Fibroblast of lung (primary cell): ENCODE measurements around the gene MAT1A. TPM values are rescaled to one million over a fixed set of nuclear protein-coding genes. Genes with fewer than 3 reads are reported as not detected.

Experiments used
- DNase-seq, 2 donors: peaks; one replicate each; pipeline versions ENCODE4 v3.0.0 to v3.0.0-alpha.2; 2010; ENCODE audit warnings: low read depth in 2 of 2
- H2AFZ ChIP-seq: 2 replicates; pipeline ENCODE4 v1.5.1; 2012; ENCODE audit warnings: low read length, control low read depth, inconsistent platforms
- H3K27ac ChIP-seq: 2 replicates; pipeline ENCODE4 v1.5.1; 2011; ENCODE audit warnings: low read length, control low read depth; ENCODE audit not compliant: insufficient read depth
- H3K27me3 ChIP-seq: 2 replicates; pipeline ENCODE4 v1.5.1; 2011; ENCODE audit warnings: mild to moderate bottlenecking, low read length; ENCODE audit not compliant: control insufficient read depth, insufficient read depth
- H3K36me3 ChIP-seq: 2 replicates; pipeline ENCODE4 v1.5.1; 2011; ENCODE audit warnings: low read length; ENCODE audit not compliant: control insufficient read depth, insufficient read depth
- H3K4me1 ChIP-seq: 2 replicates; pipeline ENCODE4 v1.5.1; 2011; ENCODE audit warnings: low read length; ENCODE audit not compliant: control insufficient read depth, insufficient read depth; ENCODE audit errors: extremely low read depth
- H3K4me2 ChIP-seq: 2 replicates; pipeline ENCODE4 v1.5.1; 2011; ENCODE audit warnings: low read length, control low read depth; ENCODE audit not compliant: insufficient read depth; ENCODE audit errors: extremely low read depth
- H3K4me3 ChIP-seq, 4 experiments: fragments of 200-600 bp in 1 of 4; sonication (generic) in 1 of 4; replicated peaks in 1 of 4; 2 replicates each; pipeline ENCODE4 v1.5.1; 2011 to 2016; ENCODE audit warnings: low read length in 4 of 4, low read depth in 3 of 4, mild to moderate bottlenecking in 3 of 4, control low read depth in 2 of 4, inconsistent platforms in 1 of 4, mixed read lengths in 1 of 4; ENCODE audit not compliant: insufficient read depth in 1 of 4; ENCODE audit errors: control extremely low read depth in 1 of 4
- H3K79me2 ChIP-seq: 2 replicates; pipeline ENCODE4 v1.5.1; 2012; ENCODE audit warnings: mild to moderate bottlenecking, low read length, inconsistent platforms; ENCODE audit not compliant: control insufficient read depth, insufficient read depth
- H3K9ac ChIP-seq: 2 replicates; pipeline ENCODE4 v1.5.1; 2011; ENCODE audit warnings: mild to moderate bottlenecking, low read length, control low read depth; ENCODE audit not compliant: insufficient read depth
- H3K9me3 ChIP-seq: 2 replicates; pipeline ENCODE4 v1.5.1; 2012; ENCODE audit warnings: low read depth, low read length; ENCODE audit not compliant: control insufficient read depth, insufficient read depth
- H4K20me1 ChIP-seq: 2 replicates; pipeline ENCODE4 v1.5.1; 2011; ENCODE audit warnings: low read length; ENCODE audit not compliant: control insufficient read depth, insufficient read depth; ENCODE audit errors: extremely low read depth
- CTCF ChIP-seq, 2 donors: IDR thresholded peaks in 1 of 2; conservative IDR thresholded peaks in 1 of 2; 1 replicate in 1 of 2; 2 replicates in 1 of 2; pipeline ENCODE4 v1.5.1; 2011 to 2012; ENCODE audit warnings: low read length in 2 of 2, control low read depth in 1 of 2, inconsistent platforms in 1 of 2, low read depth in 1 of 2, mild to moderate bottlenecking in 1 of 2
- EZH2 ChIP-seq: IDR thresholded peaks from 2 replicates; pipeline ENCODE4 v1.5.1; 2012; ENCODE audit warnings: low read length, control low read depth, mild to moderate bottlenecking; ENCODE audit errors: missing control alignments
- polyA minus RNA-seq: library from RNA; depleted of rRNA, polyadenylated mRNA; stranded (reverse); fragments of >200 nt; gene quantifications from 2 replicates; pipeline ENCODE4 v1.2.3, GENCODE V29; 2011; ENCODE audit warnings: low replicate concordance
- polyA plus RNA-seq, 2 donors: library from polyadenylated mRNA; depleted of rRNA in 1 of 2; stranded (reverse) in 1 of 2; unstranded in 1 of 2; fragments of >200 nt; gene quantifications; 2 replicates each; pipeline ENCODE4 v1.2.1, GENCODE V29; 2011 to 2012; ENCODE audit warnings: missing spikeins in 1 of 2
- total RNA-seq: library from RNA; depleted of rRNA; stranded (reverse); fragments of >200 nt; gene quantifications from 2 replicates; pipeline ENCODE4 v1.2.1, GENCODE V29; 2014

The MAT1A gene
- total RNA-seq (not detected in 2 replicates), polyA plus RNA-seq (not detected in 2 replicates), polyA minus RNA-seq (not detected in 2 replicates)
- not detected in 2 replicates for polyA plus RNA-seq (2012)

GRCh38 chr10:80289451-80290287 lies at the start of gene MAT1A:
MAT1A (minus strand) TSS chr10:80289658; CDS start chr10:80289423, 235 bp downstream.
- DNase-seq: peak in 1 of 2 donors; percentile 13
- no peak within 1 kb of the TSS for H3K4me2 ChIP-seq
- H3K27me3 ChIP-seq: no peaks in the 10 kb centered on the region
- no peak within 1 kb of the TSS for H3K9ac ChIP-seq
- no peaks in the 10 kb centered on the region for H3K9me3 ChIP-seq
- no peaks in the 10 kb centered on the region for H4K20me1 ChIP-seq
- TF ChIP-seq CTCF (conservative IDR thresholded peaks at IDR 0.05 in 1 of 2, IDR thresholded peaks at IDR 0.05 in 1 of 2; ENCODE audit: low read depth in 1 of 2, low read length in 2 of 2): peak; percentile 5 to 10
- TF ChIP-seq EZH2: no peak
- no peaks in the 10 kb centered on the region for H3K36me3 ChIP-seq
- no peaks in the 10 kb centered on the region for H3K79me2 ChIP-seq
- no peak within 1 kb of the TSS for H3K27ac ChIP-seq
- no peaks in the 10 kb centered on the region for H3K4me1 ChIP-seq
- H3K4me3 ChIP-seq: no peak within 1 kb of the TSS
- no peak within 1 kb of the TSS for H2AFZ ChIP-seq

GRCh38 chr10:80333983-80334382 lies 44.5 kb upstream of the MAT1A start:
- Histone ChIP-seq H3K27ac (no peak overlapping the region), H3K79me2 (no peaks in the 10 kb centered on the region), H3K4me3 (no peak overlapping the region), H3K4me2 (no peak overlapping the region), H4K20me1 (no peaks in the 10 kb centered on the region), H3K9me3 (no peaks in the 10 kb centered on the region), H3K27me3 (no peaks in the 10 kb centered on the region), H3K9ac (no peak overlapping the region), H3K4me1 (no peaks in the 10 kb centered on the region), H2AFZ (no peak overlapping the region), H3K36me3 (no peaks in the 10 kb centered on the region)
- TF ChIP-seq CTCF (conservative IDR thresholded peaks at IDR 0.05 in 1 of 2, IDR thresholded peaks at IDR 0.05 in 1 of 2; ENCODE audit: low read depth in 1 of 2, low read length in 2 of 2) (no peak), EZH2 (no peak)
- no peak for DNase-seq

- Histone ChIP-seq H3K27me3 (no peaks in the 10 kb centered on the region), H3K4me1 (no peaks in the 10 kb centered on the region), H3K4me2 (no peak overlapping the region), H3K27ac (no peak overlapping the region), H3K4me3 (no peak overlapping the region), H3K36me3 (no peaks in the 10 kb centered on the region), H2AFZ (no peak overlapping the region), H4K20me1 (no peaks in the 10 kb centered on the region), H3K9me3 (no peaks in the 10 kb centered on the region), H3K9ac (no peak overlapping the region), H3K79me2 (no peaks in the 10 kb centered on the region)
- DNase-seq: no peak
- TF ChIP-seq CTCF (conservative IDR thresholded peaks at IDR 0.05 in 1 of 2, IDR thresholded peaks at IDR 0.05 in 1 of 2; ENCODE audit: low read depth in 1 of 2, low read length in 2 of 2) (no peak), EZH2 (no peak)
These were observed 35.5 kb upstream of the MAT1A start for GRCh38 chr10:80324891-80325364.
